GM19467 (cell line): Measurements from ENCODE around the gene C5orf24.
"Not testable (repeated sequence)": the region's sequence is repeated elsewhere in the genome, so short reads cannot be mapped to it uniquely, and the experiment has no call there.

Source experiments
- ATAC-seq: cut with Tn5 transposase; IDR thresholded peaks from one replicate; pipeline ENCODE4 v1.9.1; 2021; ENCODE audit warnings: mild to moderate bottlenecking, moderate library complexity; ENCODE audit not compliant: unreplicated experiment

The C5orf24 gene

DNA sequence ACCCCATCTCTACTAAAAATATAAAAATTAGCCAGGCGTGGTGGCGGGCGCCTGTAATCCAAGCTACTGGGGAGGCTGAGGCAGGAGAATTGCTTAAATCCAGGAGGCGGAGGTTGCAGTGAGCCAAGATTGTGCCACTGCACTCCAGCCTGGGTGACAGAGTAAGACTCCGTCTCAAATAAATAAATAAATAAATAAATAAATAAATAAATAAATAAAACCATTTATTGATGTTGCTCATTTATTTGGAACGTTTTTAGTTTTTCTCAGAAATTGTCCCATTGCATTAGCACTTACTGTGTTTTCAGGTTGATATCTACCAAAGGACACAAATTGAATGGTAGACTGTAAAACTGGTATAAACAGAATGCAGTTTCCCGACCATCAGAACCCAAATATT is 10.7 kb downstream of the C5orf24 start:
- ATAC-seq: not testable (repeated sequence)

GRCh38 chr5:134857401-134857800 is 11.6 kb downstream of the C5orf24 start:
- ATAC-seq: no peak

GRCh38 chr5:134864707-134865106 is 18.9 kb downstream of the C5orf24 start:
- no peak for ATAC-seq

- no peak for ATAC-seq
Observed at GRCh38 chr5:134873494-134873893, 27.7 kb downstream of the C5orf24 start.

- peak; percentile 78 for ATAC-seq
Observed at GRCh38 chr5:134873987-134874830, 28.4 kb downstream of the C5orf24 start, which contains the start of gene TXNDC15. Gene TXNDC15 (plus strand): TSS chr5:134874371. CDS start chr5:134874428, 57 bp downstream.

DNA sequence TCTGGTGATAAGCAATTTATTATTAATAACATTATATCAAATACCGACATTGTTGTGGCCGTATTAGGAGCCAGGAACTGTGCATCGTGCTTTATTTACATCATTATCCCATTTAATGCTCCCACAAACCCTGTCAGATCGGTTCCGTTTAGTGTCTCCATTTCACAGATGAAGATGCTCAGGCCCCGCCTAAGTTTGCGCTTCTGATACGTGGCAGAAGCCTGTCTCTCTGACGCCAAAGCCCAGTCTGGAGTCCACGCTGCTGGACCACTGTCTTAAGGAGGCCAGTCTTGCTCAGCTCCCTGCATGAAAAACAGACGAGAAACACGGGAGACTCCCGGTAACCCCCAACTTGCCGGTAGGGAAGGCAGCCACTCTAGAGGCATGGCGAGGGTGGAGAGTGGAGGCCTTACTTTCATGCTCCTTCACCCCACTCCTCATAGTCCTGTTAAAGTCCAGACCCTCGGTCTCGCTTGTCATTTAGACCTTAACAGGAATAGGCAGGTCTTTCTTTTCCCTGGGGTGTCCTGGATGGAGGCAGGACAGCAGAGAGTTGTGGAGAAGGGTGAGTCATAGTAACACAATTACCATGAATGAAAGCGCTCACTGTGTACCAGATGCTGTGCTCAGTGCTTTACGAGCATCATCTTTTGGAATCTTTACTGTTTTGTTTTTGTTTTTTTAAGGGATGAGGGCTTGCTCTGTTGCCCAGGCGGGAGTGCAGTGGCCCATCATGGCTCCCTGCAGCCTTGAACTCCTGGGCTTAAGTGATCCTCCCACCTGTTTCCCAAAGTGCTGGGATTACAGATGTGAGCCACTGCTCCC is 29.3 kb downstream of the C5orf24 start:
- peak; percentile 38 for ATAC-seq

DNA sequence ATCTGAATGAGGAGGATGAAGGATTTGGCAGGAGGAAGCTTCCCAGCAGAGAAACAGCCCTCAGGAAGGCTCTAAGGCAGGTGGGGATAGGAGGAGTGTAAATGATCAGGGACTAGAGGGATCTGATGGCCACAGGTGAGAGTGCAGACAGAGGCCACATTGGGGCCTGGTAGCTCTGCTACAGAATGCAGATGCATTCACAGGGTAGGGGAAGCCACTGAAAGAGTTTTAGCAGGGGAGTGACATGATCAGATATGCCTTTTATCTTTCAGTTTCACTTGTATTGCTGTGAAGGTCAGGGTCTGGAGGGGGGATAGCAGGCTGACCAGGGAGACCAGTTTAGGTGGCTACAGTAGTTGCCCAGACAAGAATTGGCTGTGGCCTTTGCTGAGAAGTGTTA is 31.4 kb downstream of the C5orf24 start:
- ATAC-seq: no peak

DNA sequence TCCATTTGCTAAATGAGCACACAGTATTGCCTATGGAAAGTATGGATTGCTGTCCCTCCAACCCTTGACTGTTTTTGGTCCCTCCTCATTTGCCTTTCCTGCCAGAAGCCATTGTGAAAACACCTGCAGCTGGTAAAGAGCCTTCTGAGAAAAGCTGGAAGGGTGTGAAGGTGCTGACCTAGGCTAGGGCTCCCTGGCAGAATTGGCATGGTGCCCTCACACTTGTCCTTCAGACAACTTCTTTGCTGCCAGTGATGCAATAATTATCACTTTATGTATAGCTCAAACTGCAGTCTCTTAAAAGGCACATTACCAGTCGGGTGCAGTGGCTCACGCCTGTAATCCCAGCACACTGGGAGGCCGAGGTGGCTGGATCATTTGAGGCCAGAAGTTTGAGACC is 32.6 kb downstream of the C5orf24 start:
- ATAC-seq: no peak

DNA sequence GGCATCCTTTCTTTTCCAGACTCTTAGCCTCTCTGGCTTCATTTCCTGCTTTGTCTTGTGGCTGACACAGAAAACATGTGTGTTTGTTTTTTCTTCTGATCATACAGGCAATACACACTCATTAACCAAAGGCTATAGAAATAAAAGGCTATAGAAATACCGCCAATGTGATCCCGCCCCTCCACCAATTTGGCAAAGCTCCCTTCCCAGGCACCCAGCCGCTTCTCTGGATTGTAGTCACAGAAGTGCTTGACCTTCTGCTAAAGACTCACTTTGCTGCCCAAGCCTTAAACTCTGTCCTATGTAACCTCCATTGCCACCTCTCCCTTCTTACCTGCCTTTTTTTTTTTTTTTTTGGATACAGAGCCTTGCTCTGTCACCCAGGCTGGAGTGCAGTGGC is 33.7 kb downstream of the C5orf24 start:
- no peak for ATAC-seq

GRCh38 chr5:134880937-134881336 is 35.2 kb downstream of the C5orf24 start:
- ATAC-seq: not testable (repeated sequence)

DNA sequence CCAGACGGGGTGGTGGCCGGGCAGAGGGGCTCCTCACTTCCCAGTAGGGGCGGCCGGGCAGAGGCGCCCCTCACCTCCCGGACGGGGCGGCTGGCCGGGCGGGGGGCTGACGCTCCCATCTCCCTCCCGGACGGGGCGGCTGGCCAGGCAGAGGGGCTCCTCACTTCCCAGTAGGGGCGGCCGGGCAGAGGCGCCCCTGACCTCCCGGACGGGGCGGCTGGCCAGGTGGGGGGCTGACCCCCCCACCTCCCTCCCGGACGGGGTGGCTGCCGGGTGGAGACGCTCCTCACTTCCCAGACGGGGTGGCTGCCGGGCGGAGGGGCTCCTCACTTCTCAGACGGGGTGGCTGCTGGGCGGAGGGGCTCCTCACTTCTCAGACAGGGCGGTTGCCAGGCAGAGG is 35.9 kb downstream of the C5orf24 start:
- not testable (repeated sequence) for ATAC-seq

DNA sequence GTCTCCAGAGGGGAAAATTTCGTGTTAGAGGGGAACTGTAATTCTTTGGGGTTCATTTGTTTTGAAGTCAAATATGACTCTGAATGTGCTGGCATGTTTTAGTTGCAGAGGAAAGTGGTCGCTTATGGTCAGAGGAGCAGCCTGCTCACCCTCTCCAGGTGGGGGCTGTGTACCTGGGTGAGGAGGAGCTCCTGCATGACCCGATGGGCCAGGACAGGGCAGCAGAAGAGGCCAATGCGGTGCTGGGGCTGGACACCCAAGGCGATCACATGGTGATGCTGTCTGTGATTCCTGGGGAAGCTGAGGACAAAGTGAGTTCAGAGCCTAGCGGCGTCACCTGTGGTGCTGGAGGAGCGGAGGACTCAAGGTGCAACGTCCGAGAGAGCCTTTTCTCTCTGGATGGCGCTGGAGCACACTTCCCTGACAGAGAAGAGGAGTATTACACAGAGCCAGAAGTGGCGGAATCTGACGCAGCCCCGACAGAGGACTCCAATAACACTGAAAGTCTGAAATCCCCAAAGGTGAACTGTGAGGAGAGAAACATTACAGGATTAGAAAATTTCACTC is 41.9 kb downstream of the C5orf24 start:
- ATAC-seq: no peak

- ATAC-seq: no peak
Observed at GRCh38 chr5:134889335-134889734, 43.6 kb downstream of the C5orf24 start.

DNA sequence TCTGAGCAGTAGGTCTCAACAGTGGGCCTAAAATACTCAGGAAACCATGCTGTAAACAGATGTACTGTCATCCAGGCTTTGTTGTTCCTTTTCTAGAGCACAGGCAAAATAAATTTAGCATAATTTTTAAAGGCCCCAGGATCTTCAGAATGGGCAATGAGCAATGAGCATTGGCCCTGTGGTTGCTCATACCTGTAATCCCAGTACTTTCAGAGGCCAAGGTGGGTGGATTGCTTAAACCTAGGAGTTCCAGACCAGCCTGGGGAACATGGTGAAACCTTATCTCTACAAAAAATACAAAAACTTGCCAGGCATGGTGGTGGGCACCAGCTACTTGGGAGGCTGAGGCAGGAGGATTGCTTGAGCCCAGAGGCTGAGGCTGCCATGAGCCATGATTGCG is 45.7 kb downstream of the C5orf24 start:
- ATAC-seq: no peak

- no peak for ATAC-seq
Observed at GRCh38 chr5:134892282-134892681, 46.5 kb downstream of the C5orf24 start.

DNA sequence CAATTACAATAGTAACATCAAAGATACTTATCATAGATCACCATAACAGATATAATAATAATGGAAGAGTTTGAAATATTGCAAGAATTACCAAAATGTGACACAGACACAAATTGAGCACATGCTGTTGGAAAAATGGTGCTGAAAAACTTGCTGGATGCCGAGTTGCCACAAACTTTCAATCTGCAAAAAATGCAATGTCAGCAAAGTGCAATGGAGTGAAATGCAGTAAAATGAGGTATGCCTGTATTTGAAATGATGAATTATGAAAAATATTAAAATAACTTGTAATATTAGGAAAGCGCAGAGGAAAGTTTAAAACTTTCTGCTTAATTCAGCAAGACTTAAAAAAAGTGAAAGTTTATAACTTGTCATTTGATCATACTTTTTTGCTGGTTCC is 47.2 kb downstream of the C5orf24 start:
- ATAC-seq: no peak

DNA sequence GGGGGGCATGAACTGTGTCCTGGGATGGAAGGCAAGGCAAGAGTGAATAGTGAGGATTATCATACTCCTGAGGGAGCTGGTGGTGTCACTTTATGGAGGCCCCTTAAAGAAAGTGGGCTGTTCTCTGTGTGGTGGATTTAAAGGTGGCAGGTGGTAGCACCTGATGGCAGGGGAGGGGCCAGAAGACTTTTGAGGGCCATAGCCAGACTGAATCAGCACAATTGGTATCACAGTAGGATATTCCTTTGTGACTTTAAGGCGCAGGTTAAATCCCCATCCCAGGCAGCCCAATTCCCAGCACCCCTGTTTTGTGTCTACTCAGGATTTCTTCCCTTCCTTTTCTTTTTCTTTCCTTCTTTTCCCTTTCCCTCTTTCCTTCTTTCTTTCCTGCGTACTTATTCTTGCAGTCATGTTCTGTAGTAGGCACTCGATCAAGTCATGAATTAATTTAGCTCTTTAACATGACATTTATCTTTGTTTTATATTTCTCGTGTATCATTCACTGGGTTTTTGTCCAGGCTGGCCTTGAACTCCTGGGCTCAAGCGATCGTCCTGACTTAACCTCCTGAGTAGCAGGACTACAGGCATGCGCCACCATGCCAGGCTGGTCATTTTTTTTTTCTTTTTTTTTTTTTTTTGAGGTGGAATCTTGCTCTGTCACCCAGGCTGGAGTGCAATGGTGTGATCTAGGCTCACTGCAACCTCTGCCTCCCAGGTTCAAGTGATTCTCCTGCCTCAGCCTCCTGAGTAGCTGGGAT is 48.2 kb downstream of the C5orf24 start:
- no peak for ATAC-seq

GRCh38 chr5:134902071-134902801 is 56.5 kb downstream of the C5orf24 start:
- no peak for ATAC-seq

DNA sequence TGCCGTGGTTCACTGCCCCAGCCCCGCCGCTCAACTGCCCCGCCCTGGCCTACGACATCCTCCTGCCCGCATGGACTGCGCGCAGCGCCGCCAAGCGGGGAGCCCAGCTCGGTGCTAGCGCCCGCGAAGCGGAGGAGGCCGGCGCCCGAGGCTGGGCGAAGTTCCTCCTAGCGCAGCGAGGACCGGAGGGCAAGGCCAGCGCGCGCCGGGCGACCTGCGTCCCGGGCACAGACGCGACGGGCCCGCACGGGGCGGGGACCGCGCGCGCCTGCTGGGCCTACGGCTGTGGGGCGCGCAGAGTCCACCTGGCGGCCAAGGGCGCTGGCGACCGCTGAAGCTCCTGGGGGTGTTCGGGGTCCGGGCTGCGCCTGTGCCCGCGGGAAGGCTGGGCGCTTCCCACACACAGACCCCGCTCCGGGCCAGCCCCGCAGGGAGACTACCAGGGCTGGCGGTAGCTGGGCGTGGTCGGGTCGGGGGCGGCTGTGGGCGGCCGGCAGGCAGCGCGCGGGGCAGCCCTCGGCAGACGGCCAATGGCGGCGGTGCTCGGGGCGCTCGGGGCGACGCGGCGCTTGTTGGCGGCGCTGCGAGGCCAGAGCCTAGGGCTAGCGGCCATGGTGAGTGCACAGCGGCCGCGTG is 59.0 kb downstream of the C5orf24 start, which contains the start of gene PCBD2:
PCBD2 (plus strand) TSS at position 522 of the 636 bp plus-strand sequence; CDS start at position 531, 9 bp downstream.
- peak; percentile 81 for ATAC-seq
